Measurements from ENCODE around the gene CFAP299. TPM values are rescaled to one million over a fixed set of nuclear protein-coding genes. Genes with fewer than 3 reads are reported as not detected.

The CFAP299 gene
- total and polyA plus RNA-seq, 3 experiments from 2014 or later: not detected

- POLR2A ChIA-PET: no interaction called here
- DNase-seq: peak in 4 of 5 donors; percentile 9 to 61 (median 33)
- H3K4me1 Mint-ChIP-seq: peaks cover 4 to 7% (median 6%) of the 10 kb centered on the region in 3 donors
Measured at GRCh38 chr4:80362578-80363181, 27.1 kb downstream of the CFAP299 start.

GRCh38 chr4:80365928-80366327 lies 30.4 kb downstream of the CFAP299 start:
- H3K4me3 ChIP-seq (ENCODE audit: low read length): no peak overlapping the region
- H3K27me3 ChIP-seq (ENCODE audit: insufficient read depth, low read length, poor library complexity, severe bottlenecking): no peaks in the 10 kb centered on the region
- H3K9me3 Mint-ChIP-seq: peaks cover 0 to 2% (median 1%) of the 10 kb centered on the region in 5 donors
- H3K27ac ChIP-seq (ENCODE audit: low read depth, low read length): no peak overlapping the region
- H3K9me3 ChIP-seq (ENCODE audit: low read length): no peaks in the 10 kb centered on the region
- H3K27me3 Mint-ChIP-seq: no peaks in the 10 kb centered on the region
- H3K36me3 Mint-ChIP-seq: no peaks in the 10 kb centered on the region
- H3K36me3 ChIP-seq (ENCODE audit: insufficient read depth, low read length): no peaks in the 10 kb centered on the region
- peaks cover 6 to 7% (median 6%) of the 10 kb centered on the region in 3 donors for H3K4me1 Mint-ChIP-seq
- peak; percentile 24 to 73 (median 43) for DNase-seq
- peaks cover 5% of the 10 kb centered on the region for H3K4me1 ChIP-seq (ENCODE audit: insufficient read depth, low read length)
- peak overlapping the region in 1 of 8 donors; percentile 1 for H3K27ac Mint-ChIP-seq
- ChIA-PET POLR2A (no interaction called here), CTCF (interaction anchor here (0.6 to 2.9 kb wide), 18 partner anchors 9 to 687 kb away, joined by 3 to 33 read pairs (median 4); no protein-coding TSS in a partner anchor)
- no peak overlapping the region for H3K4me3 Mint-ChIP-seq

More at GRCh38 chr4:80362578-80363181, 27.1 kb downstream of the CFAP299 start:
- Histone ChIP-seq H3K36me3 (ENCODE audit: insufficient read depth, low read length) (no peaks in the 10 kb centered on the region), H3K4me1 (ENCODE audit: insufficient read depth, low read length) (peaks cover 5% of the 10 kb centered on the region), H3K27me3 (ENCODE audit: insufficient read depth, low read length, poor library complexity, severe bottlenecking) (peaks cover 8% of the 10 kb centered on the region), H3K4me3 (ENCODE audit: low read length) (no peak overlapping the region), H3K9me3 (ENCODE audit: low read length) (no peaks in the 10 kb centered on the region), H3K27ac (ENCODE audit: low read depth, low read length) (no peak overlapping the region)
- Mint-ChIP-seq H3K4me3 (no peak overlapping the region), H3K36me3 (no peaks in the 10 kb centered on the region), H3K9me3 (no peaks in the 10 kb centered on the region), H3K27ac (no peak overlapping the region), H3K27me3 (peaks cover 14 to 32% of the 10 kb centered on the region in 2 donors)
- CTCF ChIA-PET: interaction anchor here (0.5 to 2.1 kb wide), 12 partner anchors 9 to 989 kb away, joined by 3 to 21 read pairs (median 4); no protein-coding TSS in a partner anchor

DNA sequence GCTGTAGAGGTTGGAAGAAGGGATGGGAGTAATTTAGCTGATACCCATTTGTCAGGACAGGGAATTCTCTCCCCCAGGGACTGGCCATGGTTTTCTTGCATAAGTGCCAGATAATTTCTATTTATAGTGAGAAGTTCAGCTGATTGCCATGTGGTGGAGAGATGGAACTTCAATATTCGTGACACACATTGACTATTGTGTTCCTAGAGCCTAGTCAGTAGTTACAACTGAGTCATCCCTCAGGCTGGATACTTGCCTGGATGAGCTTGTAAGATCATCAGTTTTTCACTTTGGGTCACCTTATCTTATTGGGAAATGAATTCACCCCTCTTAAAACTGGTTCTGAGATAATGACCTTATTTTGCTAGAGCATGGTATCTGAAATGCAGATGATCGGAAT lies 32.2 kb downstream of the CFAP299 start:
- no peaks in the 10 kb centered on the region for H3K27me3 ChIP-seq (ENCODE audit: insufficient read depth, low read length, poor library complexity, severe bottlenecking)
- H3K9me3 ChIP-seq (ENCODE audit: low read length): no peaks in the 10 kb centered on the region
- peaks cover 5% of the 10 kb centered on the region for H3K4me1 ChIP-seq (ENCODE audit: insufficient read depth, low read length)
- no peak for DNase-seq
- Mint-ChIP-seq H3K27ac (peak overlapping the region in 1 of 8 donors; percentile 69), H3K36me3 (peaks cover 0 to 14% (median 1%) of the 10 kb centered on the region in 3 donors), H3K4me1 (peaks cover 6 to 7% (median 6%) of the 10 kb centered on the region in 3 donors), H3K9me3 (peaks cover 3 to 10% (median 9%) of the 10 kb centered on the region in 5 donors), H3K4me3 (no peak overlapping the region), H3K27me3 (no peaks in the 10 kb centered on the region)
- H3K27ac ChIP-seq (ENCODE audit: low read depth, low read length): no peak overlapping the region
- ChIA-PET CTCF (interaction anchor here (0.6 to 1.1 kb wide), 3 partner anchors 93 to 811 kb away, joined by 3 to 5 read pairs (median 3); no protein-coding TSS in a partner anchor), POLR2A (no interaction called here)
- H3K36me3 ChIP-seq (ENCODE audit: insufficient read depth, low read length): no peaks in the 10 kb centered on the region
- no peak overlapping the region for H3K4me3 ChIP-seq (ENCODE audit: low read length)

- ChIA-PET POLR2A (no interaction called here), CTCF (no interaction called here)
- no peak overlapping the region for H3K4me3 ChIP-seq (ENCODE audit: low read length)
- peaks cover 5% of the 10 kb centered on the region for H3K4me1 ChIP-seq (ENCODE audit: insufficient read depth, low read length)
- no peak overlapping the region for H3K27ac Mint-ChIP-seq
- no peaks in the 10 kb centered on the region for H3K27me3 Mint-ChIP-seq
- H3K9me3 ChIP-seq (ENCODE audit: low read length): no peaks in the 10 kb centered on the region
- no peaks in the 10 kb centered on the region for H3K27me3 ChIP-seq (ENCODE audit: insufficient read depth, low read length, poor library complexity, severe bottlenecking)
- peaks cover 6 to 7% (median 6%) of the 10 kb centered on the region in 3 donors for H3K4me1 Mint-ChIP-seq
- peaks cover 0 to 21% (median 1%) of the 10 kb centered on the region in 3 donors for H3K36me3 Mint-ChIP-seq
- H3K4me3 Mint-ChIP-seq: no peak overlapping the region
- H3K9me3 Mint-ChIP-seq: peaks cover 3 to 10% (median 9%) of the 10 kb centered on the region in 5 donors
- no peaks in the 10 kb centered on the region for H3K36me3 ChIP-seq (ENCODE audit: insufficient read depth, low read length)
- DNase-seq: no peak
- no peak overlapping the region for H3K27ac ChIP-seq (ENCODE audit: low read depth, low read length)
Measured at GRCh38 chr4:80370635-80371034, 35.1 kb downstream of the CFAP299 start.

DNA sequence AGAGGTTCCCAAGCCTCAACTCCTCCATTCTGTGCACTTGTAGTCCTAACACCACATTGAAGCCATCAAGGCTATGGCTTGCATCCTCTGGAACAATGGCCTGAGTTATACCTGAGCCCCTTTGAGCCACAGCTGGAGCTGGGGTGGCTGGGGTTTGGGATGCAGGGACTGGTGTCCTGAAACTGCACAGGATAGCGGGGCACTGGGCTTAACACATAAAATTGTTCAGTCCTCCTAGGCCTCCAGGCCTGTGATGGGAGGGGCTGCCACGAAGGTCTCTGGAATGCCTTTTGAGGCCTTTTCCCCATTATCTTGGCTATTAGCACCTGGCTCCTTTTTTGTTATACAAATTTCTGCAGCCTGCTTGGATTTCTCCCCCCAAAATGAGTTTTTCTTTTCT lies 35.5 kb downstream of the CFAP299 start:
- peaks cover 0 to 21% (median 1%) of the 10 kb centered on the region in 3 donors for H3K36me3 Mint-ChIP-seq

DNA sequence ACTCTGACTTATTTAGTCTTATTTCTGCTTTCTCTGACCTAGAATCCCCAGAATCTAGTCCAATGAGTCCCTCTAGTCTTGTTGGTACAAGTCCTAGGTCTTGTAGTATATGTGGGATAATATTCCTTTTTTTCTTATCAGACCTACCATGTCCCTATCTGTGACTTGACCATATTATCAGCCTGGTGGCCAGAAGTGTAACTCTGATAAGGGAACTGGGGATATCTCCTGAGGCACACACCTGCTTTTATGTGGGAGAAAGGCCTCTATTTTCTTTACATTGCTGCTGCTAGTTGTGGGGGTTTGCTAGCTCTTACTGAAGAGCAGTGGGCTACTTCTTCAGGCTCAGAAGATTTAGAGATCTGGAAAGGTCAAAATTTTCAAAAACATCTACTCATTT lies 38.6 kb downstream of the CFAP299 start:
- ChIA-PET POLR2A (no interaction called here), CTCF (no interaction called here)
- Histone ChIP-seq H3K4me3 (ENCODE audit: low read length) (no peak overlapping the region), H3K9me3 (ENCODE audit: low read length) (no peaks in the 10 kb centered on the region), H3K36me3 (ENCODE audit: insufficient read depth, low read length) (no peaks in the 10 kb centered on the region), H3K27me3 (ENCODE audit: insufficient read depth, low read length, poor library complexity, severe bottlenecking) (no peaks in the 10 kb centered on the region), H3K4me1 (ENCODE audit: insufficient read depth, low read length) (no peaks in the 10 kb centered on the region), H3K27ac (ENCODE audit: low read depth, low read length) (no peak overlapping the region)
- no peak overlapping the region for H3K4me3 Mint-ChIP-seq
- H3K36me3 Mint-ChIP-seq: peaks cover 0 to 26% (median 1%) of the 10 kb centered on the region in 3 donors
- H3K27ac Mint-ChIP-seq: no peak overlapping the region
- DNase-seq: no peak
- peaks cover 3 to 10% (median 9%) of the 10 kb centered on the region in 5 donors for H3K9me3 Mint-ChIP-seq
- peaks cover 0 to 2% (median 0%) of the 10 kb centered on the region in 3 donors for H3K4me1 Mint-ChIP-seq
- H3K27me3 Mint-ChIP-seq: no peaks in the 10 kb centered on the region

More for the DNA sequence above, 35.5 kb downstream of the CFAP299 start:
- H3K4me3 Mint-ChIP-seq: no peak overlapping the region
- CTCF ChIA-PET: no interaction called here
- POLR2A ChIA-PET: no interaction called here
- H3K27me3 ChIP-seq (ENCODE audit: insufficient read depth, low read length, poor library complexity, severe bottlenecking): no peaks in the 10 kb centered on the region
- peaks cover 5 to 6% (median 5%) of the 10 kb centered on the region in 3 donors for H3K4me1 Mint-ChIP-seq
- no peak overlapping the region for H3K27ac Mint-ChIP-seq
- peaks cover 3 to 10% (median 9%) of the 10 kb centered on the region in 5 donors for H3K9me3 Mint-ChIP-seq
- H3K36me3 ChIP-seq (ENCODE audit: insufficient read depth, low read length): no peaks in the 10 kb centered on the region
- H3K27ac ChIP-seq (ENCODE audit: low read depth, low read length): no peak overlapping the region
- no peaks in the 10 kb centered on the region for H3K27me3 Mint-ChIP-seq
- H3K4me1 ChIP-seq (ENCODE audit: insufficient read depth, low read length): peaks cover 4% of the 10 kb centered on the region
- no peaks in the 10 kb centered on the region for H3K9me3 ChIP-seq (ENCODE audit: low read length)
- no peak overlapping the region for H3K4me3 ChIP-seq (ENCODE audit: low read length)
- DNase-seq: no peak

DNA sequence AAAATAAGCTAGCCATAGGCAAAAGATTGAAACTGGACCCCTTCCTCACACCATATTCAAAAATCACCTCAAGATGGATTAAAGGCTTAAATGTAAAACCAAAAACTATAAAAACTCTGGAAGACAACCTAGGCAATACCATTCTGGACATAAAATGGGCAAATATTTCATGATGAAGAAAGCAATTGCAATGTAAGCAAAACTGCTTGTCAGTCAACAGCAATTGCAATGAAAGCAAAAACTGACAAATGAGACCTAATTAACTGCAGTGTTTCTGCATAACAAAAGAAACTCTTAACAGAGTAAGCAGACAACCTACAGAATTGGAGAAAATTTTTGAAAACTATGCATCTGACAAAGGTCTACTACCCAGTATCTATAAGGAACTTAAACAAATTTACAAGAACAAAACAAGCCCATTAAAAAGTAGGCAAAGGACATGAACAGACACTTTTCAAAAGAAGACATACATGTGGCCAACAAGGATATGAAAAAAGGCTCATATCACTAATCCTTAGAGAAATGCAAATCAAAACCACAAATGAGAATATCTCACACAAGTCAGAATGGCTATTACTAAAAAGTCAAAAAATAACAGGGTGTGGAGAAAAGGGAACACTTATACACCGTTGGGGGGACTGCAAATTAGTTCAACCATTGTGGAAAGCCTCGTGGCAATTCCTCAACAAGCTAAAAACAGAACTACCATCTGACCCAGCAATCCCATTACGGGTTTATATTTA lies 46.7 kb downstream of the CFAP299 start:
- Mint-ChIP-seq H3K4me1 (no peaks in the 10 kb centered on the region), H3K27ac (no peak overlapping the region), H3K9me3 (peaks cover 0 to 6% (median 3%) of the 10 kb centered on the region in 5 donors), H3K4me3 (no peak overlapping the region), H3K27me3 (peaks cover 0 to 3% of the 10 kb centered on the region in 2 donors), H3K36me3 (peaks cover 0 to 24% (median 1%) of the 10 kb centered on the region in 3 donors)
- no peak for DNase-seq
- Histone ChIP-seq H3K27me3 (ENCODE audit: insufficient read depth, low read length, poor library complexity, severe bottlenecking) (no peaks in the 10 kb centered on the region), H3K9me3 (ENCODE audit: low read length) (no peaks in the 10 kb centered on the region), H3K27ac (ENCODE audit: low read depth, low read length) (no peak overlapping the region), H3K4me1 (ENCODE audit: insufficient read depth, low read length) (no peaks in the 10 kb centered on the region), H3K4me3 (ENCODE audit: low read length) (no peak overlapping the region), H3K36me3 (ENCODE audit: insufficient read depth, low read length) (no peaks in the 10 kb centered on the region)
- POLR2A ChIA-PET: no interaction called here
- CTCF ChIA-PET: interaction anchor here (0.7 kb wide), 1 partner anchor 23 kb away, joined by 3 read pairs; no protein-coding TSS in a partner anchor

Data from CD8-positive, alpha-beta memory T cell (primary cell).